MM.1S (cell line): ENCODE results near the gene ANKS1B.

Experiments
- DNase-seq: peaks from one replicate; pipeline ENCODE4 v3.0.0-alpha.2; 2015
- H2AFZ ChIP-seq: fragments of 300-600 bp; sonication (generic); 2 replicates; pipeline ENCODE4 v1.6.0; 2016; ENCODE audit warnings: antibody characterized with exemption, low read length
- H3F3A ChIP-seq: fragments of 300-600 bp; sonication (generic); 2 replicates; pipeline ENCODE4 v1.6.1; 2016; ENCODE audit warnings: mild to moderate bottlenecking, antibody characterized with exemption, low read length, moderate library complexity, mixed read lengths; ENCODE audit not compliant: insufficient read depth
- H3K27ac ChIP-seq: fragments of 300-600 bp; sonication (generic); 2 replicates; pipeline ENCODE4 v1.5.1; 2016; ENCODE audit warnings: mild to moderate bottlenecking, low read length
- H3K27me3 ChIP-seq: fragments of 300-600 bp; sonication (generic); replicated peaks from 2 replicates; pipeline ENCODE4 v1.6.0; 2016; ENCODE audit warnings: low read length; ENCODE audit not compliant: insufficient read depth
- H3K36me3 ChIP-seq: fragments of 300-600 bp; sonication (generic); replicated peaks from 2 replicates; pipeline ENCODE4 v1.6.1; 2016; ENCODE audit warnings: mild to moderate bottlenecking, low read length, mixed read lengths; ENCODE audit not compliant: insufficient read depth
- H3K4me1 ChIP-seq: fragments of 300-600 bp; sonication (generic); 2 replicates; pipeline ENCODE4 v1.6.1; 2016; ENCODE audit warnings: low read length, mixed read lengths
- H3K4me2 ChIP-seq: fragments of 300-600 bp; sonication (generic); 2 replicates; pipeline ENCODE4 v1.6.0; 2016; ENCODE audit warnings: low read depth, low read length
- H3K4me3 ChIP-seq: fragments of 300-600 bp; sonication (generic); 2 replicates; pipeline ENCODE4 v1.5.1; 2016; ENCODE audit warnings: low read length, mixed read lengths
- H3K79me2 ChIP-seq: fragments of 300-600 bp; sonication (generic); 2 replicates; pipeline ENCODE4 v1.6.1; 2016; ENCODE audit warnings: mixed run types, low read length, mixed read lengths
- H3K9ac ChIP-seq: fragments of 300-600 bp; sonication (generic); 2 replicates; pipeline ENCODE4 v1.6.1; 2016; ENCODE audit warnings: low read length, mixed read lengths
- H3K9me2 ChIP-seq: fragments of 300-600 bp; sonication (generic); replicated peaks from 2 replicates; pipeline ENCODE4 v1.6.1; 2016; ENCODE audit warnings: mild to moderate bottlenecking, low read length, mixed read lengths; ENCODE audit not compliant: insufficient read depth
- H3K9me3 ChIP-seq: fragments of 300-600 bp; sonication (generic); replicated peaks from 2 replicates; pipeline ENCODE4 v1.6.1; 2016; ENCODE audit warnings: mild to moderate bottlenecking, low read length, mixed read lengths; ENCODE audit not compliant: insufficient read depth
- H4K20me1 ChIP-seq: fragments of 300-600 bp; sonication (generic); 2 replicates; pipeline ENCODE4 v1.6.1; 2016; ENCODE audit warnings: mild to moderate bottlenecking, low read length, moderate library complexity, mixed read lengths; ENCODE audit not compliant: insufficient read depth
- EZH2 ChIP-seq: fragments of 300-600 bp; sonication (generic); optimal IDR thresholded peaks from 2 replicates; pipeline ENCODE3; 2017; ENCODE audit warnings: low read depth, mild to moderate bottlenecking, antibody characterized with exemption, low read length, mixed read lengths
- EZH2phosphoT487 ChIP-seq: fragments of 300-600 bp; sonication (generic); IDR thresholded peaks from 2 replicates; pipeline ENCODE4 v1.6.1; 2018; ENCODE audit warnings: antibody characterized with exemption, low read length
- TF ChIP-seq, protein P1 (sequence below): fragments of 300-600 bp; sonication (generic); IDR thresholded peaks from 2 replicates; pipeline ENCODE4 v1.5.1; 2016; ENCODE audit warnings: antibody characterized with exemption, low read length, mixed read lengths

Gene ANKS1B

DNA sequence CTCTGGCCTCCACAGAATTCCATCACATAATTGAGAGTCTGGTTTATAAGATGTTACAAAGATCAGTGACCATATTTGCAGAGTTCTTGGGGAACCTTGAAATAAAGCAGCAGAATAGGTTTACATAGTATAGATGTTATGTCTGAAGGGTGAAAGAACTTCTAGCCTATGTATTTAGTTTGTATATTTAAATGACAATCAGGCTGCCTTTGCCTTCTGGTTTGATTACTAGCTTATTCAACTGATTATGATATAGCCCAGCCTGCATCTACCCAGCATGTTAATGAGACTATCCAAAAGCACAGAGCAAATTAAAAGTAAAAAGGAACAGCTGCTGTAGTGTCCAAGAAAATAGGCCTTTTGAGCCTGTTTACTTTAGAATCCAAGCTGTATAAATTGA lies 1254.3 kb downstream of the ANKS1B start:
- Histone ChIP-seq H3K4me3 (no peak overlapping the region), H4K20me1 (no peaks in the 10 kb centered on the region), H3K9ac (no peak overlapping the region), H3K9me2 (no peaks in the 10 kb centered on the region), H3K9me3 (no peaks in the 10 kb centered on the region), H3K36me3 (no peaks in the 10 kb centered on the region), H3K79me2 (no peaks in the 10 kb centered on the region), H3K27ac (no peak overlapping the region), H3K27me3 (no peaks in the 10 kb centered on the region), H3F3A (no peaks in the 10 kb centered on the region), H2AFZ (no peak overlapping the region), H3K4me1 (no peaks in the 10 kb centered on the region), H3K4me2 (no peak overlapping the region)
- TF ChIP-seq, protein P1, sequence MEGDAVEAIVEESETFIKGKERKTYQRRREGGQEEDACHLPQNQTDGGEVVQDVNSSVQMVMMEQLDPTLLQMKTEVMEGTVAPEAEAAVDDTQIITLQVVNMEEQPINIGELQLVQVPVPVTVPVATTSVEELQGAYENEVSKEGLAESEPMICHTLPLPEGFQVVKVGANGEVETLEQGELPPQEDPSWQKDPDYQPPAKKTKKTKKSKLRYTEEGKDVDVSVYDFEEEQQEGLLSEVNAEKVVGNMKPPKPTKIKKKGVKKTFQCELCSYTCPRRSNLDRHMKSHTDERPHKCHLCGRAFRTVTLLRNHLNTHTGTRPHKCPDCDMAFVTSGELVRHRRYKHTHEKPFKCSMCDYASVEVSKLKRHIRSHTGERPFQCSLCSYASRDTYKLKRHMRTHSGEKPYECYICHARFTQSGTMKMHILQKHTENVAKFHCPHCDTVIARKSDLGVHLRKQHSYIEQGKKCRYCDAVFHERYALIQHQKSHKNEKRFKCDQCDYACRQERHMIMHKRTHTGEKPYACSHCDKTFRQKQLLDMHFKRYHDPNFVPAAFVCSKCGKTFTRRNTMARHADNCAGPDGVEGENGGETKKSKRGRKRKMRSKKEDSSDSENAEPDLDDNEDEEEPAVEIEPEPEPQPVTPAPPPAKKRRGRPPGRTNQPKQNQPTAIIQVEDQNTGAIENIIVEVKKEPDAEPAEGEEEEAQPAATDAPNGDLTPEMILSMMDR: no peak
- no peak for TF ChIP-seq EZH2
- TF ChIP-seq EZH2phosphoT487: no peak
- no peak for DNase-seq

DNA sequence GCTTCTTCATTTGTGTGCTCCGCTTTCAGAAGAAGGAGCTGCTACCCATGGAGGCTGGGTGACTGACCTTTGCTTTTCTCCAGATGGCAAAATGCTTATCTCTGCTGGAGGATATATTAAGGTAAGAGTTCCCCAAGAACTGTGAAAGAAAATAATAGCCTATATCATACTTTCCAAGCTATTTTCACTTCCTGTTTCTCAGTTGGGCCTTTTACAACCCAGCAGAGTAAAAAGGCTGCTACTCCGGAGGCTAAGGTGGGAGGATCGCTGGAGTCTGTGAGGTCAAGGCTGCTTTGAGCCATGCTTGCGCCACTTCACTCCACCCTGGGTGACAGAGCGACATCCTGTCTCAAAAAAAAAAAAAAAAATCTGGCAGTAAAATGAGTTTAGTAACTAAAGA lies 1257.5 kb downstream of the ANKS1B start:
- Histone ChIP-seq H3K27me3 (no peaks in the 10 kb centered on the region), H3K4me2 (no peak overlapping the region), H3K9ac (no peak overlapping the region), H4K20me1 (no peaks in the 10 kb centered on the region), H3K79me2 (no peaks in the 10 kb centered on the region), H3K4me1 (no peaks in the 10 kb centered on the region), H2AFZ (no peak overlapping the region), H3K27ac (no peak overlapping the region), H3F3A (no peaks in the 10 kb centered on the region), H3K4me3 (no peak overlapping the region), H3K36me3 (no peaks in the 10 kb centered on the region), H3K9me2 (no peaks in the 10 kb centered on the region), H3K9me3 (no peaks in the 10 kb centered on the region)
- no peak for DNase-seq
- no peak for TF ChIP-seq EZH2phosphoT487
- TF ChIP-seq, protein P1: no peak
- TF ChIP-seq EZH2: no peak

DNA sequence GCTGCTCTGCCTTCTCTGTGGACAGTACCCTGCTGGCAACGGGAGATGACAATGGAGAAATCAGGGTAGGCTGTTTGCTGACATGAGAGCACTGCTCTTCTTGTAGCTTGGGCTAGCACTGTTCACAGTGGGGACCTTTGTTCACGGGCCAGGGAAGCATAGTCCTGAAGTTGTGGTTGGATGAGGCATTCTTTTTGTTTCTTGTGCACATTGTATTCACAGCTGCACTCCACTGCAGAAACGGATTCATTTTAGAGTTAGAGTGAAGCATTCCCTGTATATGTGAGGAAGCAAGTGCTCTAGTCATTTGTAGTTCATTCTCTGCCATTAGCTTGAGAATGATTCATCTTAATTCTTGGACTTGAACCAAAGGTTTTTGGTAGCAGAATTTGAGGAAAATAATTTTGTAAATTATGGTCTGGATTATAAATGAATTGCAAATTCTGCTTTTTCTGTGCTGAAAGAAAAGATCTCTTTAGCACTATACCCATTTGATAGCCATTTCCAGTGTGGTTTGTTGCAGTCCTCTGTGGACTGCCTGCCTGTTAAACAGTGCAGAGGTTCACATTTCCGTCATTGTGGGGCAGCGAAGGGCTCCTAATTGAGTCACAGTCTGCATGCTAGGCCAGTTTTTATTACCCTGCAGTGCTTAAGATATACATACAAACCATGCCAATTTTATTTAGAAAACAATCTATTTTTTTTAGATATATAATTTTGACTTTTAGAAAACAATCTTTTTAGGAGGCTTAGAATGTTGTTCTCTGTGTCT lies 1259.1 kb downstream of the ANKS1B start:
- Histone ChIP-seq H4K20me1 (no peaks in the 10 kb centered on the region), H3K9me3 (no peaks in the 10 kb centered on the region), H2AFZ (no peak overlapping the region), H3K27ac (no peak overlapping the region), H3K9ac (no peak overlapping the region), H3K4me1 (no peaks in the 10 kb centered on the region), H3F3A (no peaks in the 10 kb centered on the region), H3K9me2 (no peaks in the 10 kb centered on the region), H3K27me3 (no peaks in the 10 kb centered on the region), H3K79me2 (no peaks in the 10 kb centered on the region), H3K36me3 (no peaks in the 10 kb centered on the region), H3K4me2 (no peak overlapping the region), H3K4me3 (no peak overlapping the region)
- TF ChIP-seq, protein P1: peak; percentile 49
- TF ChIP-seq EZH2phosphoT487: no peak
- peak; percentile 52 for DNase-seq
